K562 (cell line): Measurements from ENCODE around the gene NDFIP2. TPM values are rescaled to one million over a fixed set of nuclear protein-coding genes. Genes with fewer than 3 reads are reported as not detected.
A peak's percentile ranks its signal among the peaks of the same experiment; 100 is the strongest.

Experiments used
- AFF4 ChIP-seq: sonication (generic); formaldehyde crosslinking; IDR thresholded peaks from 2 replicates; pipeline ENCODE4 v1.8.0; 2023; ENCODE audit warnings: mild to moderate bottlenecking, missing genetic modification reagents
- ARID3B ChIP-seq: fragments of 250-450 bp; sonication (Bioruptor Pico); IDR thresholded peaks from 2 replicates; pipeline ENCODE4 v1.4.0; 2020; ENCODE audit warnings: borderline replicate concordance
- ATF7 ChIP-seq: fragments of 450-650 bp; IDR thresholded peaks from 2 replicates; pipeline ENCODE4 v1.7.1; 2014; ENCODE audit warnings: mild to moderate bottlenecking, moderate library complexity
- BHLHE40 ChIP-seq: IDR thresholded peaks from 2 replicates; pipeline ENCODE4 v1.6.1; 2011; ENCODE audit warnings: low read length, improper control_type of control experiment
- CBX1 ChIP-seq: sonication (generic); IDR thresholded peaks from 2 replicates; pipeline ENCODE4 v1.6.1; 2016; ENCODE audit warnings: antibody characterized with exemption, low read depth, mild to moderate bottlenecking
- DACH1 ChIP-seq: fragments of 450-650 bp; IDR thresholded peaks from 2 replicates; pipeline ENCODE4 v1.6.1; 2018; ENCODE audit not compliant: partially characterized antibody
- ETV1 ChIP-seq: fragments of 450-650 bp; conservative IDR thresholded peaks from 2 replicates; pipeline ENCODE4 v1.6.1; 2016; ENCODE audit warnings: missing genetic modification characterization, control low read depth, low read depth, missing compliant biosample characterization
- JUNB ChIP-seq: fragments of 450-650 bp; formaldehyde crosslinking; conservative IDR thresholded peaks from 2 replicates; pipeline ENCODE4 v1.4.0; 2020; ENCODE audit warnings: mild to moderate bottlenecking
- KLF10 ChIP-seq: fragments of 250-450 bp; sonication (Bioruptor Pico); IDR thresholded peaks from 2 replicates; pipeline ENCODE4 v1.6.1; 2021; ENCODE audit warnings: matching md5 sums
- L3MBTL2 ChIP-seq: fragments of 450-650 bp; IDR thresholded peaks from 2 replicates; pipeline ENCODE4 v1.6.1; 2016; ENCODE audit warnings: mild to moderate bottlenecking, moderate library complexity
- PHF8 ChIP-seq: fragments of 200-600 bp; sonication (generic); IDR thresholded peaks from 2 replicates; pipeline ENCODE4 v1.6.1; 2012; ENCODE audit warnings: mixed run types, mild to moderate bottlenecking, inconsistent platforms, low read length, moderate library complexity, borderline replicate concordance
- PKNOX1 ChIP-seq: fragments of 450-650 bp; IDR thresholded peaks from 2 replicates; pipeline ENCODE4 v1.6.1; 2016
- RBBP5 ChIP-seq: fragments of 200-600 bp; sonication (generic); IDR thresholded peaks from 2 replicates; pipeline ENCODE4 v1.6.1; 2012; ENCODE audit warnings: borderline replicate concordance, mild to moderate bottlenecking, low read length, control low read depth, inconsistent platforms; ENCODE audit not compliant: insufficient read depth, poor library complexity, severe bottlenecking
- SMARCB1 ChIP-seq: IDR thresholded peaks from 2 replicates; pipeline ENCODE4 v1.6.1; 2011; ENCODE audit warnings: improper control_type of control experiment, low read depth; ENCODE audit not compliant: insufficient read length
- ZBTB11 ChIP-seq, 3 experiments: fragments of 200-800 bp in 1 of 3; fragments of 250-450 bp in 1 of 3; fragments of 450-650 bp in 1 of 3; sonication (Bioruptor Pico) in 1 of 3; sonication (Bioruptor generic) in 1 of 3; formaldehyde crosslinking in 1 of 3; IDR thresholded peaks; 2 replicates each; pipeline versions ENCODE4 v1.6.1 to v1.8.0; 2016 to 2022; ENCODE audit warnings: mild to moderate bottlenecking in 2 of 3, missing genetic modification characterization in 2 of 3, missing compliant biosample characterization in 1 of 3, moderate library complexity in 1 of 3
- ZNF146 ChIP-seq: IDR thresholded peaks from one replicate; pipeline ENCODE4 v1.6.1; 2018; ENCODE audit warnings: missing compliant biosample characterization; ENCODE audit not compliant: unreplicated experiment
- ZNF274 ChIP-seq: IDR thresholded peaks from 2 replicates; pipeline ENCODE4 v1.6.1; 2011; ENCODE audit warnings: low read depth, mild to moderate bottlenecking, low read length, moderate library complexity, borderline replicate concordance
- polyA plus RNA-seq, 8 experiments: library from polyadenylated mRNA; depleted of rRNA in 4 of 8; stranded (reverse) in 5 of 8; unstranded in 3 of 8; fragments of >200 nt; fragmentation: Nextera tagmentation in 2 of 8; fragmentation: Illumina TruSeq in 1 of 8; extraction: Ambion mirVana in 2 of 8; extraction: Trizol in 1 of 8; gene quantifications; 2 replicates each; pipeline versions ENCODE4 v1.2.1 to v1.2.3, GENCODE V29; 2011 to 2014; ENCODE audit warnings: inconsistent platforms in 1 of 8, missing spikeins in 1 of 8
- total RNA-seq, 7 experiments: library from RNA; depleted of rRNA in 6 of 7; stranded (reverse); fragments of >200 nt in 6 of 7; fragmentation: Illumina TruSeq in 2 of 7; extraction: Trizol in 2 of 7; gene quantifications; 2 replicates each; pipeline versions ENCODE4 v1.2.1 to v1.2.3, GENCODE V29; 2011 to 2021; ENCODE audit warnings: low replicate concordance in 1 of 7

NDFIP2 gene
- total and polyA plus RNA-seq, 9 of the 15 experiments (the other 6 are each of a cell fraction or from before 2014, with no cell fraction given) = 13.4 to 54.4 (median 27.8) TPM

GRCh38 chr13:79480954-79481684 is at the start of gene NDFIP2 (continued):
- TF ChIP-seq AFF4 (CRISPR knock-in tag) = 0 out of 2 replicates have a peak, but pooled peaks have one; percentile 58
- peak; percentile 90 for TF ChIP-seq PHF8
- TF ChIP-seq CBX1 = 0 out of 2 replicates have a peak, but pooled peaks have one; percentile 31
- peak; percentile 44 for TF ChIP-seq PKNOX1
- peak; percentile 65; the same call in 1 of the 2 replicates for TF ChIP-seq L3MBTL2
- TF ChIP-seq RBBP5 = peak; percentile 93
- no peak for TF ChIP-seq KLF10 (CRISPR knock-in tag)
- TF ChIP-seq ATF7 = peak; percentile 63
- no peak for TF ChIP-seq DACH1
- TF ChIP-seq ZNF274 = no peak
- peak; percentile 61 for TF ChIP-seq BHLHE40
- no peak for TF ChIP-seq SMARCB1
- no peak for TF ChIP-seq JUNB
- no peak for TF ChIP-seq ZNF146 (CRISPR knock-in tag)
- TF ChIP-seq ARID3B (CRISPR knock-in tag) = no peak
- TF ChIP-seq ZBTB11 (CRISPR knock-in tag; IDR thresholded peaks at IDR 0.05) = peak in 2 of 3 experiments; percentile 68 to 96; a peak in 4 of 6 replicates
- TF ChIP-seq ETV1 = peak; percentile 87
